Stimulated activated CD4-positive, alpha-beta T cell treated with anti-CD3 and anti-CD28 coated beads, Interleukin-1b, Interleukin-23, amount 100 ng/mL, for 48 hours (primary cell): ENCODE measurements around the gene TTC5.
"Not testable (repeated sequence)": the region's sequence is repeated elsewhere in the genome, so short reads cannot be mapped to it uniquely, and the experiment has no call there.

Source experiments
- DNase-seq: peaks from one replicate; pipeline ENCODE4 v3.0.0-alpha.2; 2020

The TTC5 gene

DNA sequence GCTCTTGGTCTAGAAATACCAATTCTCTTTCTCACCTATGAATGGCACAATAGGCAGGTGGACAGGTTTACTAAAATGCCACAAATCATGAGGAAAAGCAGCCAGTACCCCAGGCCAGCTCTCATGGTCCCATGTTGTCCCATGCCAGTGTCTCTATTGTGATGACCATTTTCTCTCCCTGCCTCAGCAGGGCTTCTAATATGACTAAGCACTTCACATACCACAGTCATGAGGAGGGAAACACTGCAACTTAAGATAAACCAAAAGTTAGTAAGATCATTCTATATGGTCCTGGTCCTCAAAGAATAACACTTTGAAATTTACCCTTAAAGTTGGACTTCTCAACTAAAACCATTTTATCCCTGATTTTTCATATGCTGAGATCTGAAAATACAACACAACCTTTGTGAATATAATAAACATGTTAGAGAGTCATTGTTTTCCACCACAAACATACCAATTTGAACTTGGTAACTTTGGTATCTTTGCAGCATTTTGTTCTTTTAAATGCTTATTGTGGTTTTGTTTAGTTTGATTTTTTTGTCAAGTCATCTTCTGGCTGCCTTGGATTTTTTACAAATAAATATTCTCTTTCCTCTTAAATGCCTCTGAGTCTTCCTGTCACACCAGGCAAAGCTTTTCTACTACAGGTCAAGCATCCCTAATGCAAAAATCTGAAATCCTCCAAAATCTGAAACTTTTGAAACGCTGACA is 3.6 kb downstream of the TTC5 start:
- no peak for DNase-seq

DNA sequence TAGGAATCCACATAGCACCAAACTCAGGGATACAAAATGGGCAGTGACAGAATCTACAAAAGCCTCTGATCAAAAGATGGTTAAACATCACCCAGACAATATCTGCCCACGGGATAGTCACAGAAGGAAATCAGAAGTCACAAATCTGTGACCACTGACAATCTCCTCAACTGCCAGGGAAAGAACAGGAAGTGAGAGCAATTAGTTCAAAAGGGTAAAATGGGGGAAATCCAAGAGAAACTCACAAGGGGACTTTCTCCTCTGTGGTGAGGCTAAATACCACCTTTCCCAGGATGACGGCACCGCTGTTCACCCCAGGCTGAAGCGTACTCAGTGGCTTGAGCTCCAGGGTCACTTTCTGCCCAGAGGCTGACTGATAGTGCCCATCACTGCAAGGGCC is 10.7 kb downstream of the TTC5 start:
- DNase-seq, result no peak

DNA sequence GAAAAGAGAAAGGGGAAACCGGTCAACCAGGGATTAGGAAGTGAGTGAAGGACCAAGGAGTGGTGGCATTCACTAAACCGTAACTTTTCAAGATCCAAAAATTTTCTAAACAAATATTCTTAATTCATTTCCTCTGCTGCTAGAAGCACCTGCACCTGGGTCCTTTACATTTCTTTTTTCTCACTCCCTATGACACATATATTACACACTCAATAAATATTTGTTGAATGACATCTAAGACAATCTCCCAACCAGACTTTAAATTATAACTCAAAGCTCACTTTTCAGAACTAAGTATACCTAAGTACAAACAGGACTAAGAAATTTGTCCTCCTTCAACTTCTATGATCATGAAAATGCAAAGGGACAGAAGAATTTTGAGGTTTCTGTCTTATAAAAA is 11.1 kb downstream of the TTC5 start:
- DNase-seq, result no peak

DNA sequence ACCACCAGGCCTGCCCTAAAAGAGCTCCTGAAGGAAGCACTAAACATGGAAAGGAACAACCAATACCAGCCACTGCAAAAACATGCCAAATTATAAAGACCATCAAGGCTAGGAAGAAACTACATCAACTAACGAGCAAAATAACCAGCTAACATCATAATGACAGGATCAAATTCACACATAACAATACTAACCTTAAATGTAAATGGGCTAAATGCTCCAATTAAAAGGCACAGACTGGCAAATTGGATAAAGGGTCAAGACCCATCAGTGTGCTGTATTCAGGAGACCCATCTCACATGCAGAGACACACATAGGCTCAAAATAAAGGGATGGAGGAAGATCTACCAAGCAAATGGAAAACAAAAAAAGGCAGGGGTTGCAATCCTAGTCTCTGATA is 23.8 kb downstream of the TTC5 start:
- DNase-seq, result not testable (repeated sequence)

DNA sequence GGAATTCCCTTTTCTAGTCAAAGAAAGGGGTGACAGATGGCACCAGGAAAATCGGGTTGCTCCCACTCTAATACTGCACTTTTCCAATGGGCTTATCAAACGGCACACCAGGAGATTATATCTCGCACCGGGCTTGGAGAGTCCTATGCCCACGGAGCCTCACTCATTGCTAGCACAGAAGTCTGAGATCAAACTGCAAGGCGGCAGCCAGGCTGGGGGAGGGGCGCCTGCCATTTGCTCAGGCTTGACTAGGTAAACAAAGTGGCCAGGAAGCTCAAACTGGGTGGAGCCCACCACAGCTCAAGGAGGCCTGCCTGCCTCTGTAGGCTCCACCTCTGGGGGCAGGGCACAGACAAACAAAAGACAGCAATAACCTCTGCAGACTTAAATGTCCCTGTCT is 25.5 kb downstream of the TTC5 start:
- DNase-seq, result not testable (repeated sequence)

DNA sequence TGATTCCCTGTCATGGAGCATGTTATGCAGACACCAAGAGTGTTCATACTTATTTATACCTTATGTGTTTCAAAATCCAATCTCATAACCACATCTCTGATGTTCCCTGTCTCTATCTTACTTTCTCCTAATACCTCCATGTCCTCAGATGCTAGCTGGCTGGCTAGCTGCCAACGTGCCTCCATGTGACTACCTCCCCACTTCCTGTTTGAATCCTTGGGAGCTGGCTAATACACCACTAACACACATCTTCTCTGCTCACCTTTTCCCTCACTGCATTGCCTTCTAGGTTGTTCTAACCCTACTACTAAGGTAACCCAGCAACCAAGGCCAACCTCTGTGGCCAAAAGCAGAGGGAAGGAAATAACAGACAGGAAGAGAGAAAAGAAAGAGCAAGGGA is 27.3 kb downstream of the TTC5 start:
- DNase-seq, result no peak

DNA sequence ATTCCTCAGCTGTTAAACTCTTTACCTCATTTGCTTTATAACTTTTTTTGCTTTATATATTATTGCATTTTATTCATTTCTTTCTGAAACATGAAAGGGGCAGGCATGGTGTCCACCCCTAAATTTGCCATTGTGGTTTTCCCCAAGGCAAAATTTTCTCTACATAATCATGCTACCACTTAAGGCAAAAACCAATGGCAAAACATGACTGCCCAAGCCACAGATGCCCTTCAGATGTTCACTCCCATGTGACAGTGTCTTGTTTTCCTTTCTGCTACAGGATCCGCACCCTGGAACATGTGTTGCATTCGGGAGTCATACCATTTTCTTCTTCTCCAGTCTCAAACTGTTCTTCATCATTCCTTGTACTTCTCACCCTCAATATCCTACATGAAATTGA is 28.3 kb downstream of the TTC5 start:
- no peak for DNase-seq

DNA sequence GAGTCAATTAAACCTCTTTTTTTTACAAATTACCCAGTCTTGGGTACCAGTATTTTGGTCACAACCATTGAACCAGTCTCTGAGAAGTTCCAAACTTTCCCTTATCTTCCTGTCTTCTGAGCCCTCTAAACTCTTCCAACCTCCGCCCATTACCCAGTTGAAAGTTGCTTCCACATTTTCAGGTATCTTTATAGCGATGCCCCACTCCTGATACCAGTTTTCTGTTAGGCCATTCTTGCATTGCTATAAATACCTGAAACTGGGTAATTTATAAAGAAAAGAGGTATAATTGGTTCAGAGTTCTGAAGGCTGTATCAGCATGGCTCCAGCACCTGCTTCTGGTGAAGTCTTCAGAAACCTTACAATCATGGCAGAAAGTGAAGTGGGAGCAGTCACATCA is 31.7 kb downstream of the TTC5 start:
- no peak for DNase-seq

DNA sequence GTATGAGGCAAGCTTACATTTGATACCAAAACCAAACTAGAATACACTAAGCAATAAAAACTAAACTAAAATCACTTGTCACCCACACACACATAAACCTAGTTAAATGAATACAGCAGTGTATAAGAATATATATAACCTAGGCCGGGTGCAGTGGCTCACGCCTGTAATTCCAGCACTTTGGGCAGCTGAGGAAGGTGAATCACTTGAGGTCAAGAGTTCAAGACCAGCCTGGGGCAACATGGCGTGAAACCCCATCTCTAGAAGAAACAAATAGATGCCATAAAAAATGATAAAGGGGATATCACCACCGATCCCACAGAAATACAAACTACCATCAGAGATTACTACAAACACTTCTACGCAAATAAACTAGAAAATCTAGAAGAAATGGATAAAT is 41.4 kb downstream of the TTC5 start:
- not testable (repeated sequence) for DNase-seq

DNA sequence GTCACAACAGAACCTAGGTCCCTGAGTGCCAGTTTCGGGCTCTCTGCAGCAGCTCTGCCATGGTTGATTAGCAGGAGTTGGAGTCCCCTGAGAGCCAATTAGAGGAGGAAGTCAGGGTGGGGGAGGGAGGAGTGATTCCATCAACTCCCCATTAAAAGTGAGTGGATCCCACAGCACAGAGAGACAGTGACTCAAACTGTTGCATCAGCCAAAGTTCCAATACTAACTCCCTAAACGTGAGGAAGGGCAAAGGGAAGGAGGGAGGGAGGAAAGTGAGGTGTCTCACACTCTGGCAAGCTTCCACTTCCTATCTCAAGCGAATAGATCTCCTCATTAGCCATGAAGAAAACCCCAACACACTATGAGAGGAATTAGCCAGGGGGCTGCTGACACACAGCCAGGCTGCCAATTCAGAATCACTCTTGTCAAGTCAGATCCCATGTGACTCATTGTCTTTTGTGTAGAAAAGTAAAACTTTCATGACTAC is 43.1 kb downstream of the TTC5 start:
- no peak for DNase-seq

DNA sequence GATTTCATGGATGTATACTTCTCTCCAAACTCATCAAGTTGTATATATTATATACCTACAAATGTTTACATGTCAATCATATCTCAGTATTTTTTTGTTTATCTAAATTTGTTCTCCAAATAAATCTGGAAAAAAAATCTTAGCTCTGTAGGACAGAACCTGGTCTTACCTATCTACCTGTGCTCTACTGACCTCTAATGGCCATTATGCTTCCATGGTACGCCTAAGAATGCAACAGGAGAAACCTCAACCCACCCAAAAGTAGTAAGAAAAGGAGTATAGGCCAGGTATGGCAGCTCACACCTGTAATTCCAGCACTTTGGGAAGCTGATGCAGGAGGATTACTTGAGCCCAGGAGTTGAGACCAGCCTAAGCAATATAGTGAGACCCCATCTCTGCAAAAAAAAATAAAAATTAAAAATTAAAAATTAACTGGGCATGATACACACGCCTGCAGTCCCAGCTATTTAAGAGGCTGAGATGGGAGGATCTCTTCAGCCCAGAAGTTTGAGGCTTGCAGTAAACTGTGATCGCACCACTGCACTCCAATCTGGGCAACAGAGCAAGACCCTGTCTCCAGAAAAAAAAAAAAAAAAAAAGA is 58.0 kb downstream of the TTC5 start:
- DNase-seq, result no peak
